Cardiac muscle cell (in vitro differentiated cells and primary cell): Measurements from ENCODE around the gene DERA. TPM values are rescaled to one million over a fixed set of nuclear protein-coding genes. Genes with fewer than 3 reads are reported as not detected.
"Not testable (repeated sequence)": the region's sequence is repeated elsewhere in the genome, so short reads cannot be mapped to it uniquely, and the experiment has no call there.

Source experiments
- DNase-seq, 2 donors: peaks; one replicate each; pipeline versions ENCODE4 v3.0.0 to v3.0.0-alpha.2; 2010 to 2017; ENCODE audit warnings: low read depth in 1 of 2, low spot score in 1 of 2
- H3K27ac ChIP-seq: fragments of 200-600 bp; sonication (generic); 2 replicates; pipeline ENCODE4 v1.5.1; 2016
- H3K27me3 ChIP-seq: fragments of 200-600 bp; sonication (generic); 2 replicates; pipeline ENCODE4 v1.6.0; 2016; ENCODE audit warnings: control low read depth
- H3K36me3 ChIP-seq: fragments of 200-600 bp; sonication (generic); 2 replicates; pipeline ENCODE4 v1.5.1; 2016; ENCODE audit warnings: control low read depth
- H3K4me1 ChIP-seq: fragments of 200-600 bp; sonication (generic); 2 replicates; pipeline ENCODE4 v1.8.1; 2017; ENCODE audit warnings: low read depth, mild to moderate bottlenecking, mixed run types
- H3K4me3 ChIP-seq: fragments of 200-600 bp; sonication (generic); 2 replicates; pipeline ENCODE4 v1.5.1; 2016; ENCODE audit warnings: mild to moderate bottlenecking
- H3K9me3 ChIP-seq: fragments of 200-600 bp; sonication (generic); 2 replicates; pipeline ENCODE4 v1.5.1; 2017; ENCODE audit warnings: low read depth, mild to moderate bottlenecking, control low read depth
- polyA plus RNA-seq: library from polyadenylated mRNA; unstranded; fragments of >200 nt; fragmentation: Nextera tagmentation; extraction: Ambion mirVana; gene quantifications from 2 replicates; pipeline ENCODE4 v1.2.1, GENCODE V29; 2016
- total RNA-seq: library from RNA; depleted of rRNA; stranded (reverse); fragments of >200 nt; gene quantifications from 2 replicates; pipeline ENCODE4 v1.2.3, GENCODE V29; 2016
- TF ChIP-seq, protein P1 (sequence below): IDR thresholded peaks from 2 replicates; pipeline ENCODE4 v1.5.1; 2012; ENCODE audit warnings: low read depth, mild to moderate bottlenecking, low read length

DERA gene
- total and polyA plus RNA-seq, 2 experiments from 2014 or later: 15.2 to 30.7 TPM

DNA sequence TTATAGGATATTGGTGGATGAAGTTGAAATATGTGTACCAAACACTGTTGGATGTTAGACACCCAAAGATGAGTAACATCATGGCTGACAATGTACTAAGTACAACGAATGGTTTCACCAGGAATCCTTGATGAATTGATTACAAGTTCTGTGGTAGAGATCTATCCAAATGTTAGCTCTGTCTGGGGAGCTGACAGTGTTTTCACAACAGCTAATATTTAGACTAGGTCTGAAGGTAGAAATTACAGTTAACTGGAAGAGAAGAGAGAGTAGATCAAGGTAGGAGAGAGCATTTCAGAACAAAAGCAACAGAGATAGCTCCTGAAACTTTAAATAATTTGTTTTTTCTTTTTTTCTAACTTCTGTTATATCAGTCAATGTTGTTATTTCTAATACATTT is 44.9 kb downstream of the DERA start:
- H3K4me1 ChIP-seq: no peaks in the 10 kb centered on the region
- DNase-seq: no peak
- H3K36me3 ChIP-seq: no peaks in the 10 kb centered on the region
- TF ChIP-seq, protein P1, sequence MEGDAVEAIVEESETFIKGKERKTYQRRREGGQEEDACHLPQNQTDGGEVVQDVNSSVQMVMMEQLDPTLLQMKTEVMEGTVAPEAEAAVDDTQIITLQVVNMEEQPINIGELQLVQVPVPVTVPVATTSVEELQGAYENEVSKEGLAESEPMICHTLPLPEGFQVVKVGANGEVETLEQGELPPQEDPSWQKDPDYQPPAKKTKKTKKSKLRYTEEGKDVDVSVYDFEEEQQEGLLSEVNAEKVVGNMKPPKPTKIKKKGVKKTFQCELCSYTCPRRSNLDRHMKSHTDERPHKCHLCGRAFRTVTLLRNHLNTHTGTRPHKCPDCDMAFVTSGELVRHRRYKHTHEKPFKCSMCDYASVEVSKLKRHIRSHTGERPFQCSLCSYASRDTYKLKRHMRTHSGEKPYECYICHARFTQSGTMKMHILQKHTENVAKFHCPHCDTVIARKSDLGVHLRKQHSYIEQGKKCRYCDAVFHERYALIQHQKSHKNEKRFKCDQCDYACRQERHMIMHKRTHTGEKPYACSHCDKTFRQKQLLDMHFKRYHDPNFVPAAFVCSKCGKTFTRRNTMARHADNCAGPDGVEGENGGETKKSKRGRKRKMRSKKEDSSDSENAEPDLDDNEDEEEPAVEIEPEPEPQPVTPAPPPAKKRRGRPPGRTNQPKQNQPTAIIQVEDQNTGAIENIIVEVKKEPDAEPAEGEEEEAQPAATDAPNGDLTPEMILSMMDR: no peak
- no peaks in the 10 kb centered on the region for H3K9me3 ChIP-seq
- H3K27ac ChIP-seq: no peak overlapping the region
- H3K4me3 ChIP-seq: no peak overlapping the region
- no peaks in the 10 kb centered on the region for H3K27me3 ChIP-seq

DNA sequence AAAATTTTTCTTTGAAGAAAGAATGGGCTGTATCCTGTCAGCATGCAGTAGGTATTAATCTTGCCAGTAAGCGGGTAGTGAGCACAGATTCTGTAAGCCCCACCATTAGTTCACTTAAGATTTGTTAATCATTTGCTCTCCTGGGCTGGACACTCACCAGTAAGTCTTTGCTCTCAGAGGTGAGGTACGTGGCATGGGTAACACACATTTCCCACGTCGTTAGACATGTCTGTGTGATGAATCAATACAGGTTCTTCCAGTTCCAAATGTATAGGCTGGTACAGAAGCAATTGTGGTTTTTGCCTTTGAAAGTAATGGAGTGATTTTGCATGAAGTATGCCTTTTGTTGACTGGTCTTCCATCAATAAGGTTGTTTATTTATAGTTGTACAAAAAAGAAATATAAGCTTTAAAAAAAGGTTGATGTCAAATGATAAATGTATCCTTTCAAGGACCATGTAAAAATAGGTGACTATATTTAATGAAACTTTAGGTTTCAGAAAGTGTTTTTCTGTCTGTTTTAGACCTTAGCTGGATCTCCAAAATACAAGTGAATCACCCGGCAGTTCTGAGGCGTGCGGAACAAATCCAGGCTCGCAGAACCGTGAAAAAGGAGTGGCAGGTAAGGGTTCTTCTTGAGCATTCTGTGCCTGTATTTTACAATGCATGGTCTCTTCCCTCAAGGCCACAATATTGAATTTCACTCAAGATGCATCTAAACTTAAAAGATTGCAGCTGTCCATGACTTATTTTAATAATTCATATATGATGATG is 45.5 kb downstream of the DERA start:
- H3K9me3 ChIP-seq: no peaks in the 10 kb centered on the region
- TF ChIP-seq, protein P1: no peak
- H3K4me1 ChIP-seq: no peaks in the 10 kb centered on the region
- no peaks in the 10 kb centered on the region for H3K36me3 ChIP-seq
- no peak for DNase-seq
- no peaks in the 10 kb centered on the region for H3K27me3 ChIP-seq
- H3K27ac ChIP-seq: no peak overlapping the region
- H3K4me3 ChIP-seq: no peak overlapping the region

DNA sequence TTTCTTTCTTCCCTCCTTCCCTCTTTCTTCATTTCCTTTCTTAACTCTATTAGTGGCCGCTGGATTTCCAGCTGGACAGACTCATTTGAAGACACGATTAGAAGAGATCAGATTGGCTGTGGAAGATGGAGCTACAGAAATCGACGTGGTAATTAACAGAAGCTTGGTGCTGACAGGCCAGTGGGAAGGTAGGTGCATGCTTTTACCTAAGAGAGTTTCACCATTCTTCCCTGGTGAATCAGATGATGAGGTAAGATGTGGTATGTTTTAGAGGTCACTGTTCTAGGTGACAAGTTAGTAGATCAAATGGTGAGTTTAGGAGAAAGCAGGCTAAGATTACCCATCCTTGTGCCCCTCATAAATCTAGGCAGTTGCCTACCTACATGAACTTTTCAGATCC is 51.6 kb downstream of the DERA start:
- Histone ChIP-seq H3K27me3 (no peaks in the 10 kb centered on the region), H3K9me3 (no peaks in the 10 kb centered on the region), H3K27ac (no peak overlapping the region), H3K36me3 (peaks cover 17% of the 10 kb centered on the region), H3K4me1 (no peaks in the 10 kb centered on the region), H3K4me3 (no peak overlapping the region)
- no peak for DNase-seq
- TF ChIP-seq, protein P1: no peak

DNA sequence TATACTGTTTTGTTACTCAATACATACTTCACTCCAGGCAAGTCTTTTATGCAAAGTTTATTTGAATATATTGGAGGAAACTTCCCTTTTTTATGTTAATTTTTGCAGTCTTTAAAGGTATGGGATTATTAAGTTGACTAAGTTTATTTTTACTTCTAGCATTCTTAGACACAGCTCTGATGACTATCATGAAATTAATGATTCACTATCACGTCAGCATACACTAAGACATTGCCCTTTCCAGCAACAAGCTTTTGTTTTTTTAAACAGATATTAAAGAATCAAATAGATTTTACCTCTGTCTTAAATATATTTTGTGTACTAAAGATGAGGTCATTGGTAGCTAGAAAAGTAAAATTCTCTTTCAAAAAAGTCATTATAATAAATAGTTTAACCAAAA is 52.1 kb downstream of the DERA start:
- DNase-seq: no peak
- Histone ChIP-seq H3K36me3 (peaks cover 17% of the 10 kb centered on the region), H3K4me1 (no peaks in the 10 kb centered on the region), H3K4me3 (no peak overlapping the region), H3K27me3 (no peaks in the 10 kb centered on the region), H3K27ac (no peak overlapping the region), H3K9me3 (no peaks in the 10 kb centered on the region)
- TF ChIP-seq, protein P1: no peak

DNA sequence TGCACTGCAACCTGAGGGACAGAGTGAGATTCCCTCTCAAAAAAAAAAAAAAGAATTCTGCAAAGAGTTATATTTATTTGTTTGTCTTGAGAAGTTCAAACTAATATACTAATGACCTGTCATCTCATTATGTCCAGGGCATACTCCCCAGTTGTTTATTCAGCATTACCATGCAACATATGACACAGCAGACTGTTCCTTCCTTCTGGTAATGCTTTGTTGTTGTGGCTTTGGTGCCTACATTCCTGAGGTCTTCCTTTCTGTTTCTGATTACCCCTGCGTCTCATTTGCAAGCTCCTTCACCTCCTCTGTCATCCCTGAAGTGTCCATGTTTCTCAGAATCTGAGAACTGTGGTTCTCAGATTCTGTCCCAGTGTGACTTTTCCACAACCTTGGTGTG is 55.3 kb downstream of the DERA start:
- no peak overlapping the region for H3K27ac ChIP-seq

DNA sequence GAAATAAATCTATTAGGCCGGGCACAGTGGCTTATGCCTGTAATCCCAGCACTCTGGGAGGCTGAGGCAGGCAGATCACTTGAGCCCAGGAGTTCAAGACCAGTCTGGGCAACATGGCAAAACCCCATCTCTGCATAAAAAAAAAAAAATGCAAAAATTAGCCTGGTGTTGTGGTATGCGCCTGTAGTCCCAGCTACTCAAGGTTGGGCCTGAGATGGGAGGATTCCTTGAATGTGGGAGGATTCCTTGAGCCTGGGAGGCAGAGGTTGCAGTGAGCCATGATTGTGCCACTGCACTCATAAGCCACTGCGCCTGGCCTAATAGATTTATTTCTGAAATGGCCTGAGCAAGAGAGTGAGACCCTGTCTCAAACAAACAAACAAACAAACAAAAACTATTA is 55.9 kb downstream of the DERA start:
- not testable (repeated sequence) for DNase-seq, H3K27me3 ChIP-seq, H3K4me3 ChIP-seq, H3K27ac ChIP-seq, H3K9me3 ChIP-seq, H3K4me1 ChIP-seq
- H3K36me3 ChIP-seq: peaks cover 16% of the 10 kb centered on the region

More for the DNA sequence above, 55.3 kb downstream of the DERA start:
- TF ChIP-seq, protein P1: no peak
- Histone ChIP-seq H3K27me3 (no peaks in the 10 kb centered on the region), H3K9me3 (no peaks in the 10 kb centered on the region), H3K4me3 (no peak overlapping the region), H3K36me3 (peaks cover 17% of the 10 kb centered on the region), H3K4me1 (no peaks in the 10 kb centered on the region)
- DNase-seq: peak in 1 of 2 donors; percentile 17
